GM18907 (cell line): ENCODE data around the gene PALD1.
"Not testable (repeated sequence)": the region's sequence is repeated elsewhere in the genome, so short reads cannot be mapped to it uniquely, and the experiment has no call there.

Source experiments
- ATAC-seq: cut with Tn5 transposase; IDR thresholded peaks from one replicate; pipeline ENCODE4 v1.9.1; 2021; ENCODE audit warnings: mild to moderate bottlenecking, moderate library complexity; ENCODE audit not compliant: unreplicated experiment

PALD1 gene

GRCh38 chr10:70481831-70482530 is 3.4 kb downstream of the PALD1 start:
- no peak for ATAC-seq

DNA sequence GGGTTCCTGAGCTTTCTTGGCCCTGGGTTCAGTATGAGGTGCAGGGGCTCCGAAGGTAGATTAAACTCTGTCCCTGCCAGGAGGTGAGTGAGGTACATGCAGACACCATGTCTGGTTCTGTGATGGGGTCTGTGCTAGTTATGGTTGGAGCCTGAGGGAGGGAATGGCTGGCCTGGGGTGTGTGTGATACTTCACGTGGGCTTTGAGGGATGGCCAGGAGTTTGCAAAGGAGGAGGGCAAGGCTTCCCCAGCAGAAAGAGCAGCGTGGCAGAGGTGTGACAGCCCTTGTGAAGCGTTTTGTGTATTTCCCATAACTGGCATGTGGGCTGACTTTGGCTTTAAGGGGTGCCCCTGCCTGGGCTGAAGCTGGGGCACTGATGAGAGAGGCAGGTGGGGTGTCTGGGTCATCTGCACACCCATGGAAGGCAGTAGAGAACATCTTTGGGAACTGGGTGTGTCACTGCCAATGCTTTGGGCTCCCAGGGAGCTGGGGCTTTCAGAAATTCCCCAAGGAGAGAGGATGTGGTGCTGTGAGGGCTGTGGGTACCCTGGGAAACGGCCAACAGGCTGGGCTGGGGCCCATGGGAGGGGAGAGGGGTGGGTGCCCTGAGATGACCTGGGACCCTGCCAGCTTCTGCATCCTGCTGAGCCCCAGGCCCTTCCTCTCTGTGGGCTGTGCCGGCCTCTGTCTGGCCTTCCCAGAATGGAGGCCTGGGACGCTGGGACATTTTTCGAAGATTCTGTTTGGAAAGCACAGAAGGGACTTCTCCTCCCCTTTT is 4.6 kb downstream of the PALD1 start:
- no peak for ATAC-seq

GRCh38 chr10:70483872-70484271 is 5.3 kb downstream of the PALD1 start:
- ATAC-seq: not testable (repeated sequence)

DNA sequence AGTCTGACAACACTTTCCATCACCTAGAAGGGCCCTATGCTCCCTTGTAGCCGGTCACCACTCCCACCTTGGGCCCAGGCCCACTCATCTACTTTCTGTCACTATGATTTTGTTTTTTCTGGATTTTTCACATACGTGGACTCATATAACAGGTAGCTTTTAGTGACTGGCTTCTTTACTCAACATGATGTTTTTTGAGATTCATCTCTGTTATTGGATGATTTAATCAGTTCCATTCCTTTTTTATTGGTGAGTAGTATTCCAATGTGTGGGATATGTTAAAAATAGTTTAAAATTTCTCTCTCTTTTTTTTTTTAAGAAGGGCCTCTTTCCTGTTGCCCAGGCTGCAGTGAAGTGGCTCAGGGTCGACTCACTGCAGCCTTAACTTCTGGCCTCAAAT is 9.3 kb downstream of the PALD1 start:
- no peak for ATAC-seq

DNA sequence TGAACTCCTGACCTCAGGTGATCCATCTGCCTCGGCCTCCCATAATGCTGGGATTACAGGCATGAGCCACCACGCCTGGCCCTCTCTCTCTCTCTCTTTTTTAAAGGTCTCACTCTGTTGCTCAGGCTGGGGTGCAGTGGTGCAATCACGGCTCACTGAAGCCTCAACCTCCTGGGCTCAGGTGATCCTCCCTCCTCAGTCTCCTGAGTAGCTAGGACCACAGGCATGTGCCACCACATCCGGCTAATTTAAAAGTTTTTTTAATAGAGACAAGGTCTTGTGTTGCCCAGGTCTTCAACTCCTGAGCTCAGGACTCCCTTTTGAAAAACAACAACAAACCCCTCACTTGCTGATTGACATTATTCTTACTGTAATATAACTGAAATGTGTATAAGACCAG is 11.6 kb downstream of the PALD1 start:
- ATAC-seq: no peak

DNA sequence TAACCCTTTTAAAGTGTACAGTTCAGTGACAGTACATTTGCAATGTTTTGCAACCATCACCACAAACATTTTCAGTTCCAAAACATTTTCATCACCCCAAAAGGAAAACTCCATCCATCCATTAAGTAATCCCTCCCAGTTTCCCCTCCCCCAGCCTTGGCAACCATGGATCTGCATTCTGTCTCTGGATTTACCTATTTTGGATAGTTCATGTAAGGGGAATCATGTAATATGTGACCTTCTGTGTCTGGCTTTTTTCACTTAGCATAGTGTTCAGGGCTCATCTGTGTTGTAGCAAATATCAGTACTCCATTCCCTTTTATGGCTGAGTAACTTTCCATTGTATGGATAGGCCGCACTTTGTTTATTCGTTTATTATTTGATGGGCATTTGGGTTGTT is 13.0 kb downstream of the PALD1 start:
- ATAC-seq: no peak

DNA sequence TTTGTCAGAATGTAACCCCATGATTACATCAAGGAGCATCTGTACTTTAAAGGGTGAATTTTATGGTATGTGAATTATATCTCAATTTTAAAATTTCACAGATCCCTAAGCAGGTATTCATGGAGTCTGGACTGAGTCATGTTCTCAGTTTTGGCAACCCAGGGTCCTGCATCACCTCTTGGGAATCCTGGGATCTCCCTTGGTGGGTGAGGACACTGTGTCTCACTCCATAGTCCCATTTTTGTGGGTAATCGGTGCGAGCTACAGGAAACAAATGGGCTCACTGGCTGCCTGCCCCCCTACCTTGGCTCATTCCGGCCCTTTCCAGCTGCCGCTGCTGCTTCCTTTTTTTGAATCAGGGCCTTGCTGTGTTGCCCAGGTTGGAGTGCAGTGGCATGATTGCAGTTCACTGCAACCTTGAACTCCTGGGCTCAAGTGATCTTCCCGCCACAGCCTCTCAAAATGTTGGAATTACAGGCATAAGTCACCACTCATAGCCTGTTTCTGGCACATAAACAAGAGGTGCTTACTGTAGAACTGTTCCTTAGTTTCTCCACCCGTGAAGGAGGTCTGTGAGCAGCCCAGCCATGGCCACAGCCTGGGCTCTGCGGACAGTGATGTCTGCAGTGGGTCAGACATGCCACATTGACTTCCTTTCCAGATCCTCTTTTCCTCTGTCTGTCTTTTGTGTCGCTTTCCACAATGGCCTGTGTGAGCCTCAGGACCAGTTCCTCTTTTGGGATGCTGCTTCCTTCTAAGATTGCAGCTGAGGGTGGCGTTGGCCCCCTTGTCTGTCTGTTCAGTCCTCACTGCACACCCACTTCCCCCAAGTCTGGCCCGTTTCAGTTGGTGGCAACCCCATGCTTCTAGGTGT is 14.5 kb downstream of the PALD1 start:
- peak; percentile 38 for ATAC-seq

GRCh38 chr10:70493660-70494234 is 15.2 kb downstream of the PALD1 start:
- ATAC-seq: peak; percentile 78

DNA sequence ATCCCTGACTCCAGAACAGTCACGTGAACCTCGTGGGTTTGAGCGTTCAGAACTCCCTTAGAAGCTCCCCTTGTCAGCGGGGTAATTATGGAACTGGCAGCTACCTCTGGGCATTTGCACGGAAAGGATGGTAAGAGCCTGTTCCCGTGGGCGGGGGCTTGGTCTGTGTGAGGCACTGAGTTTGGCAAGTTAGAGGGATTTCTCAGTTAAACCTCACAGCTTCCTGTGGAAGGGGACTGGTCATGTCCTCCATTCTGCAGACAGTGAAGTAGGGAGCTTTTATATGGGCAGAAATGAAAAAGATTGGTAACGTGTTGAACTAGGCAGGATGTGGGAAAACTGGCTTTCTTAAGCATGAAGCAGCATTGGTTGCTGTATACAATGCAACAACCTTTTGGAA is 16.0 kb downstream of the PALD1 start:
- ATAC-seq: no peak

- no peak for ATAC-seq
Measured at GRCh38 chr10:70494966-70495365, 16.4 kb downstream of the PALD1 start.

- ATAC-seq: no peak
Measured at GRCh38 chr10:70495691-70496261, 17.2 kb downstream of the PALD1 start.

- ATAC-seq: no peak
Measured at GRCh38 chr10:70496341-70497119, 18.0 kb downstream of the PALD1 start.

DNA sequence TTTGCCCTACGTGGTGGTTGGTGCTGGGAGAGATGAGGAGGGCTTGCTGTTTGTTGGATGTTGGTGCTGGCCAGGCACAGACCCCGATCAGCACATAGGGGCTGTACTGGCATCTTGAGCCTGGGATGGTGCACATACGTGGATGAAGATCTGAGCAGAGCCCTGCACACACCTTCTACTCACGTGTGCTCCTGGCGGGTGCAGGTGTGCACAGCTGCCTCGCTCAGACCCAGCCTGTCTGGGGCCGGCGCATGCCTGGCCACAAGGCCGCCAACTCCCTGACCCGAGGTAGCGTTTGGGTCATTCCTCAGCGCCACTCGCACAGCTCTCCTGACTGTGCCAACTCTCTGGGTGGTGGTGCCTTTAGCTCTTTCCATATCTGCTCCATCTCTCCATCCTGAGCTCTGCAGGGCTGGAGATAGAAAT is 18.6 kb downstream of the PALD1 start:
- no peak for ATAC-seq

DNA sequence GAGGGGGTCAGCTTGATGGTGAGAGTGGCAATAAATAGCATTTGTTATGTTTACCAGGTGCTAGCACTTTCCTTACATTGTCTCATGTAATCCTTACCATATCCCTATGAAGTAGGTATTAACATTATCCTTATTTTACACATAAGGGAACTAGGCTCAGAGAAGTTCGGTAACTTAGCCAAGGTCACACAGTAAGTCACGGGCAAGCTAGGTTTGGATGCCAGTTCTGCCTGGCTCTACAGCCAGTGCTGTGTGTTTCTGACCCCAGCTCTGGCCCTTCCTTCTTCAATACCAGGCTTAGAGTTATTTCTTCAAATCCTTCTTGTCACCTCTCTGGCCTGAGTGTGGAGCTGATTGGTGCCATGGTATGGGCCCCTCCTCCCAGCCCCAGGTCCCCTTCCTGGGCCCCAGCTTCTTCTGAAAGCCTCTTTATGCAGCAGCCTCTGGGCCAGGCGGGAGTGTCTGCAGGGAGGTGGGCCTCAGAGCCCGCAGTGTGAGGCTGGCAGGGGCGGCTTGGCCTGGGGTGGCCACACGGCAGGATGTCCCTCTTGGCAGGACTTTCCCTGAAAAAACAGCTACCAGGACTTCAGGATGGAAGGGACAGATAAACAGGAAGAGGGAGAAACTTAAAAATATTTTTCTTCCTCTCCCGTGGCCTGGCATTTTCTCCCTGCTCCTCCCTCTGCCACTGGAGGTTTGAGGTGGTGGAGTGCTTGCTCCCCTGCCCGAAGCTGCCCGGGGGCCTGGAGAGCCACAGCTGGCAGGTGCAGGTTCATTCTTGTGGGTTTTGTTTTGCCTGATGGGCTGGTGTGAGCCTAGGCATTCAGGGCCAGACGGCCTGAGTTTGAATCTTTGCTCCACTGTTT is 20.6 kb downstream of the PALD1 start:
- ATAC-seq: no peak

- no peak for ATAC-seq
Measured at GRCh38 chr10:70499836-70500167, 21.2 kb downstream of the PALD1 start.

- no peak for ATAC-seq
Measured at GRCh38 chr10:70500368-70500767, 21.8 kb downstream of the PALD1 start.

- no peak for ATAC-seq
Measured at GRCh38 chr10:70500812-70501301, 22.3 kb downstream of the PALD1 start.

GRCh38 chr10:70502406-70502805 is 23.8 kb downstream of the PALD1 start:
- ATAC-seq: no peak

GRCh38 chr10:70503776-70504175 is 25.2 kb downstream of the PALD1 start:
- no peak for ATAC-seq
